Lung (tissue), 12 donors: Measurements from ENCODE around the gene CLEC12A. TPM values are rescaled to one million over a fixed set of nuclear protein-coding genes. Genes with fewer than 3 reads are reported as not detected.

Experiments used
- ATAC-seq: fragments of 200-7000 bp; cut with Tn5 transposase; one replicate; pipeline ENCODE4 v1.9.1; 2020; ENCODE audit warnings: moderate number of reproducible peaks; ENCODE audit not compliant: insufficient read depth, low FRiP score
- DNase-seq, 3 donors: peaks; one replicate each; pipeline ENCODE4 v3.0.0-alpha.2; 2013 to 2017
- H3K27ac ChIP-seq, 2 donors: one replicate each; pipeline ENCODE4 v1.5.1; 2013; ENCODE audit warnings: mild to moderate bottlenecking in 2 of 2, moderate library complexity in 2 of 2, control low read depth in 1 of 2, inconsistent platforms in 1 of 2, low read depth in 1 of 2, low read length in 1 of 2
- H3K27me3 ChIP-seq, 3 donors: one replicate each; pipeline ENCODE4 v1.5.1; 2013; ENCODE audit warnings: low read length in 2 of 3; ENCODE audit not compliant: control insufficient read depth in 3 of 3, insufficient read depth in 3 of 3
- H3K36me3 ChIP-seq, 4 donors: one replicate each; pipeline ENCODE4 v1.5.1; 2013; ENCODE audit warnings: low read length in 4 of 4, mild to moderate bottlenecking in 1 of 4, moderate library complexity in 1 of 4; ENCODE audit not compliant: control insufficient read depth in 4 of 4, insufficient read depth in 4 of 4
- H3K4me1 ChIP-seq, 5 donors: one replicate each; pipeline ENCODE4 v1.5.1; 2013; ENCODE audit warnings: low read length in 5 of 5, mild to moderate bottlenecking in 2 of 5, moderate library complexity in 1 of 5; ENCODE audit not compliant: control insufficient read depth in 5 of 5, insufficient read depth in 5 of 5
- H3K4me3 ChIP-seq: one replicate; pipeline ENCODE4 v1.5.1; 2013; ENCODE audit warnings: mild to moderate bottlenecking, control low read depth, moderate library complexity
- H3K9ac ChIP-seq, 2 donors: one replicate each; pipeline ENCODE4 v1.5.1; 2013; ENCODE audit warnings: low read length in 2 of 2, control low read depth in 1 of 2; ENCODE audit not compliant: insufficient read depth in 1 of 2
- H3K9me3 ChIP-seq, 4 donors: one replicate each; pipeline ENCODE4 v1.5.1; 2013; ENCODE audit warnings: low read length in 3 of 4, mild to moderate bottlenecking in 1 of 4, moderate library complexity in 1 of 4; ENCODE audit not compliant: control insufficient read depth in 4 of 4, insufficient read depth in 3 of 4
- whole genome bisulfite sequencing, 2 donors: extraction: QIAGEN DNeasy Blood & Tissue Kit; methylation state at CpG; one replicate each; pipeline ENCODE4 v1.1.7; 2013; 5-methylcytosine and 5-hydroxymethylcytosine counted together
- polyA plus RNA-seq, 2 donors: library from polyadenylated mRNA; stranded (reverse); fragments of 200-250 nt; gene quantifications; one replicate each; pipeline ENCODE4 v1.2.1, GENCODE V29; 2013
- total RNA-seq, 2 donors: library from RNA; depleted of rRNA in 1 of 2; stranded (reverse); fragments of >200 nt in 1 of 2; gene quantifications; one replicate each; pipeline ENCODE4 v1.2.1, GENCODE V29; 2014 to 2021
- TF ChIP-seq, protein P1 (sequence below): IDR thresholded peaks from 2 replicates; pipeline ENCODE4 v1.5.1; 2012; ENCODE audit warnings: mild to moderate bottlenecking; ENCODE audit errors: control extremely low read depth, extremely low read depth
- donor health status: control.
- donor health status: control.
- donor health status: Bipolar disorder and iron deficiency.
- donor health status: healthy.
- donor health status: DM: yes; HTN: yes; CAD: no.

Gene CLEC12A
- total and polyA plus RNA-seq, 4 donors, result 13.8 to 21.9 (median 17.1) TPM

DNA sequence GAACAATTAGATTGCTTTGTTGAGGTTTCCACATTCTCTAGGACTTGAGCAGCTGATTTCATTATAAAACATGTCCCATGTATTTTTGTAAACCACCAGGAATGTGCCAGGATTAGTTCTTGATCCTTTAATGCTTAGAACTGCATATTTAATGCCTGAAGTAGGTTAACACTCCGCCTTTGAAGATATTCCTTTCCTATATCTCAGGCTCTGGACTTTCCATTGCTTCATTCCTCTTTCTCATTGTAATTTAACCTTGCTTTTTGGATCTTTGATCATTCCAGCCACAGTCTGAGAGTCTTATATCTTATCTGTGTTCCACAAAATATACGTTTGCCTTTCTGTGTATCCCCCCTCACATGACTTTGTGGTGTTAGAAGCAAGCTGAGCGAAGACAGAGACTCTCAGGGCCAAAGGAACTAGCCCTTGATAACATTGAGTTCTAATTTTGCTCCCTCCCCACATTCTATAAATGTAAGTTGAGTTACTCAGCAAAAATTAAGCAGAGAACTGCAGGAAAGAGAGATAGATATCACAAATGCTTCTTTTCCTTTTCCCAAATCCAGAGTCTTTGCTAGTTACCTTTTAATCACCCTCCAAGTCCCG, 30.1 kb downstream of the CLEC12A start:
- 73 to 81% methylated on average over 4 of the region's 4 CpGs for WGBS, 2 donors
- Histone ChIP-seq H3K36me3 (no peaks in the 10 kb centered on the region), H3K9me3 (peaks cover 0 to 3% (median 0%) of the 10 kb centered on the region in 4 donors), H3K4me3 (no peak overlapping the region), H3K27ac (no peak overlapping the region), H3K4me1 (no peaks in the 10 kb centered on the region), H3K9ac (no peak overlapping the region), H3K27me3 (no peaks in the 10 kb centered on the region)
- ATAC-seq (no peak), DNase-seq (no peak)
- TF ChIP-seq, protein P1, sequence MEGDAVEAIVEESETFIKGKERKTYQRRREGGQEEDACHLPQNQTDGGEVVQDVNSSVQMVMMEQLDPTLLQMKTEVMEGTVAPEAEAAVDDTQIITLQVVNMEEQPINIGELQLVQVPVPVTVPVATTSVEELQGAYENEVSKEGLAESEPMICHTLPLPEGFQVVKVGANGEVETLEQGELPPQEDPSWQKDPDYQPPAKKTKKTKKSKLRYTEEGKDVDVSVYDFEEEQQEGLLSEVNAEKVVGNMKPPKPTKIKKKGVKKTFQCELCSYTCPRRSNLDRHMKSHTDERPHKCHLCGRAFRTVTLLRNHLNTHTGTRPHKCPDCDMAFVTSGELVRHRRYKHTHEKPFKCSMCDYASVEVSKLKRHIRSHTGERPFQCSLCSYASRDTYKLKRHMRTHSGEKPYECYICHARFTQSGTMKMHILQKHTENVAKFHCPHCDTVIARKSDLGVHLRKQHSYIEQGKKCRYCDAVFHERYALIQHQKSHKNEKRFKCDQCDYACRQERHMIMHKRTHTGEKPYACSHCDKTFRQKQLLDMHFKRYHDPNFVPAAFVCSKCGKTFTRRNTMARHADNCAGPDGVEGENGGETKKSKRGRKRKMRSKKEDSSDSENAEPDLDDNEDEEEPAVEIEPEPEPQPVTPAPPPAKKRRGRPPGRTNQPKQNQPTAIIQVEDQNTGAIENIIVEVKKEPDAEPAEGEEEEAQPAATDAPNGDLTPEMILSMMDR, result no peak

DNA sequence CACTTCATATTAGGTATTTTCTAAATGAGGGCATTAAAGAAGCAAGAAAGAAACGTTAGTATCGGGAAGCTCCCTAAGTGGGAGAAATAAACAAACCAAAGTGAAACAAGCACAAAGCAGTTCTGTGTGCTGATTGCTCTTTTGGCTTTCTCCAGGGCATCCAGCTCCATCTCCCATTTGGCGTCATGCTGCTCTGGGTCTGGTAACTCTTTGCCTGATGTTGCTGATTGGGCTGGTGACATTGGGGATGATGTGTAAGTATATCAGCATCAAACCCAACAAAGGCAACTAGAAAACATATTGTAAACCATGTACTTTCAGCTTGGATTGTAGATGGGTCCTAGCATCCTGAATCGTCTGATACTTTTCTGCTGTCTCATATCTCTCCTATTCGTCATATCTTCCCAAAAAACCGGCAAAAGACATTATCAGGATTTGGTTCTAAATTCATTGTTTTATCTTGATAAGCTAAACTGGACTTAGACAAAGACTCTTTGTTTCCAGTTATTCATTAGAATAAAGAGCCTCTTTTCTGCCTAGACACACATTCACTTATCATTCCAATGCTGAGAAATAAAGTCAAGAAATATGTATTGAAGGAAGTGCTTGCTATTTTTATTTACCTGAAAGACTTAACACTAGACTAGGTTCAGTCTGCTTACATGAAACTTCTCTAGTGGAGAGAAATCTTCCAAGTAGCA, 41.6 kb downstream of the CLEC12A start:
- Histone ChIP-seq H3K4me3 (no peak overlapping the region), H3K4me1 (no peaks in the 10 kb centered on the region), H3K36me3 (no peaks in the 10 kb centered on the region), H3K27me3 (no peaks in the 10 kb centered on the region), H3K9ac (no peak overlapping the region), H3K9me3 (no peaks in the 10 kb centered on the region), H3K27ac (no peak overlapping the region)
- no peak for DNase-seq
- ATAC-seq, result no peak
- TF ChIP-seq, protein P1, result no peak
- WGBS, 2 donors, result 65 to 85% methylated on average over 6 of the region's 6 CpGs

DNA sequence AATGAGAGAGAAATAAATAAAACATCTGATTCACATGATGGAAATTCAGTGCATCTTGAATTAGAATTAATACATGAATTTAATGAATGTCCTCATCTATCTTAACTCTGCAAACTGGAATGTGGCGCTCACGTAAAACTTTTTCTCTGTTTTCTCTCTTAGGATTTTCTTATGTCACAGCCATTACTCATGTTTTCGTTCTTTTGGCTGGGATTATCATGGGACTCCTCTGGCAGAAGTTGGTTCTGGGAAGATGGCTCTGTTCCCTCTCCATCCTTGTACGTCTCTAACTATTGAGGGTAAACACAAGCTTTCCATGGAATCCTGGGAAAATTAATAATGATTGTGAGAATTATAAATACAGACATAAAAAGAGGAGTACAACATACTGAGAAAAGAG, 44.2 kb downstream of the CLEC12A start:
- Histone ChIP-seq H3K9me3 (no peaks in the 10 kb centered on the region), H3K27ac (no peak overlapping the region), H3K4me3 (no peak overlapping the region), H3K9ac (no peak overlapping the region), H3K36me3 (no peaks in the 10 kb centered on the region), H3K27me3 (no peaks in the 10 kb centered on the region), H3K4me1 (no peaks in the 10 kb centered on the region)
- TF ChIP-seq, protein P1, result no peak
- ATAC-seq (no peak), DNase-seq (no peak)
- 91 to 92% methylated on average over 4 of the region's 4 CpGs for WGBS, 2 donors
